Measurements from ENCODE around the gene FAF1.
"Not testable (repeated sequence)": the region's sequence is repeated elsewhere in the genome, so short reads cannot be mapped to it uniquely, and the experiment has no call there.

FAF1 gene

GRCh38 chr1:50959913-50960844, at the start of gene FAF1:
FAF1 (minus strand) TSS chr1:50960267; CDS start chr1:50959811, 456 bp downstream.
- H3K4me1 Mint-ChIP-seq (ENCODE audit: low read depth) = peaks cover 23% of the 10 kb centered on the region
- peaks cover 20% of the 10 kb centered on the region for H3K36me3 Mint-ChIP-seq (ENCODE audit: low read depth)
- intact Hi-C loops (cut with micrococcal nuclease) = loop anchor here (1.0 kb wide), 1 partner anchor 8 kb away; no protein-coding TSS in a partner anchor
- peak within 1 kb of the TSS; percentile 81 for H3K4me3 Mint-ChIP-seq
- H3K27ac Mint-ChIP-seq = peak within 1 kb of the TSS; percentile 72
- no peaks in the 10 kb centered on the region for H3K27me3 Mint-ChIP-seq
- H3K9me3 Mint-ChIP-seq = no peaks in the 10 kb centered on the region

DNA sequence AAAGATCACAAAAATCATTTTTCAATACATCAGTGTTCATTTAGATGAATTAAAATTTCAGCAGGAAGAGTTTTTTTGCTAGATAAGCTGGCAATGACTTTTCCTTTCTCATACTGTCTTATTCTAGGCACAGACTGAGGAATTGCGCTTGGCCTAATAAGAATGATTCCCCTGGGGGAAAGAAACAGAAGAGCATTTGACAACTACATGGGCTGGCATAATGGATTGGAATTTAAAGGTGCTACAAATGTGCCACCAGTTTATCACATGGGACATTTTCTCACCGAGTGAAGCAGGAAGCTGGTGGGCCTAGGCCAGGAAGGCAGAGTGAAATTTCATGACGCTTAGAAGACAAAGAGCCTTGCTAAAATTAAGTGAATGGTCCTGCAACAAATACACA, 49.3 kb upstream of the FAF1 start:
- intact Hi-C loops (cut with micrococcal nuclease) = no loop called here
- Mint-ChIP-seq H3K27ac (no peak overlapping the region), H3K4me3 (no peak overlapping the region), H3K9me3 (peaks cover 15% of the 10 kb centered on the region), H3K4me1 (ENCODE audit: low read depth) (no peaks in the 10 kb centered on the region), H3K27me3 (peaks cover 23% of the 10 kb centered on the region), H3K36me3 (ENCODE audit: low read depth) (no peaks in the 10 kb centered on the region)

- H3K4me3 Mint-ChIP-seq; H3K4me1 Mint-ChIP-seq (ENCODE audit: low read depth); intact Hi-C loops (cut with micrococcal nuclease); H3K36me3 Mint-ChIP-seq (ENCODE audit: low read depth); H3K27ac Mint-ChIP-seq: not testable (repeated sequence)
- H3K27me3 Mint-ChIP-seq = peaks cover 25% of the 10 kb centered on the region
- H3K9me3 Mint-ChIP-seq = peaks cover 14% of the 10 kb centered on the region
These were observed 45.5 kb upstream of the FAF1 start for GRCh38 chr1:51005549-51005948.

DNA sequence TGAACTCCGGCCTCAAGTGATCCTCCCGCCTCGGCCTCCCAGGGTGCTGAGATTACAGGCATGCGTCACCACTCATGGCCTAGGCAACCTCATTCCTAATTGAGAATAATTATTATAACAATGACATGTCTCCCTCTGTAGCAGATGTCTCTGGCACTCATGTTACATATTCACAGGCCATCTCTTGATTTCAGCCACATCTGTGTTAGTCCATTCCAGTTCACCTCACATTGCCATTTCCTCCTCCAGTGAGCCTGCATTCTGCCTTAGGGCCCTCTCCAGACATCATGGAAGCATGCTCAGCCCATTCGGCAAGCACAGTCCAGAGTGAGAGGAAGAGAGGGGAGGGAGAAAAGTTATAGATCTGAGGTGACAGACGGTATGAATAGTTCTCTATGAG, 42.4 kb upstream of the FAF1 start:
- peaks cover 16% of the 10 kb centered on the region for H3K27me3 Mint-ChIP-seq
- H3K4me1 Mint-ChIP-seq (ENCODE audit: low read depth) = peaks cover 8% of the 10 kb centered on the region
- intact Hi-C loops (cut with micrococcal nuclease) = no loop called here
- no peak overlapping the region for H3K4me3 Mint-ChIP-seq
- no peak overlapping the region for H3K27ac Mint-ChIP-seq
- peaks cover 2% of the 10 kb centered on the region for H3K9me3 Mint-ChIP-seq
- H3K36me3 Mint-ChIP-seq (ENCODE audit: low read depth) = no peaks in the 10 kb centered on the region

DNA sequence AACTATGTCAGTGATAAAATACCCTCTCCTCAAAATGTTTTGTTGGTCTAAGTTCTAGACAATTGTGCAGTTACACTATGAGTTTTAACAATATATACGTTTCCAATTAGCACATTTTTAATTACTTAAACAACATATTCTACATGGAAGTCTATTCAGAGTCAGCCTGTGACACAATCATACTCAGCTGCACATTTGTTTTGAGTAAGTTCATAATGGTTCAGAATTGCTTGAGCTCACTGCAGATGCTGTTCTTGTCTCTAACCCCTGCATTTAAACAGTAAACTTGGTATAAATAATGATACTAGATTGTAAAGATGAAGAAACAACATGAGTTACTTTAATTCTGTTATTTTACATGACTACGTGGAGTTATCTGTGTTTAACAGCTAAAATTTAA, 40.6 kb upstream of the FAF1 start:
- peaks cover 13% of the 10 kb centered on the region for H3K27me3 Mint-ChIP-seq
- H3K4me3 Mint-ChIP-seq = no peak overlapping the region
- H3K4me1 Mint-ChIP-seq (ENCODE audit: low read depth) = peaks cover 8% of the 10 kb centered on the region
- no peaks in the 10 kb centered on the region for H3K36me3 Mint-ChIP-seq (ENCODE audit: low read depth)
- H3K9me3 Mint-ChIP-seq = no peaks in the 10 kb centered on the region
- H3K27ac Mint-ChIP-seq = no peak overlapping the region
- intact Hi-C loops (cut with micrococcal nuclease) = no loop called here

GRCh38 chr1:51000160-51000559, 40.1 kb upstream of the FAF1 start:
- H3K4me1 Mint-ChIP-seq (ENCODE audit: low read depth) = peaks cover 8% of the 10 kb centered on the region
- H3K27me3 Mint-ChIP-seq = peaks cover 13% of the 10 kb centered on the region
- intact Hi-C loops (cut with micrococcal nuclease) = no loop called here
- H3K27ac Mint-ChIP-seq = no peak overlapping the region
- H3K4me3 Mint-ChIP-seq = no peak overlapping the region
- H3K9me3 Mint-ChIP-seq = no peaks in the 10 kb centered on the region
- H3K36me3 Mint-ChIP-seq (ENCODE audit: low read depth) = no peaks in the 10 kb centered on the region

GRCh38 chr1:50999375-50999774, 39.3 kb upstream of the FAF1 start:
- H3K36me3 Mint-ChIP-seq (ENCODE audit: low read depth); H3K4me3 Mint-ChIP-seq; H3K27me3 Mint-ChIP-seq; intact Hi-C loops (cut with micrococcal nuclease); H3K4me1 Mint-ChIP-seq (ENCODE audit: low read depth); H3K27ac Mint-ChIP-seq; H3K9me3 Mint-ChIP-seq: not testable (repeated sequence)

DNA sequence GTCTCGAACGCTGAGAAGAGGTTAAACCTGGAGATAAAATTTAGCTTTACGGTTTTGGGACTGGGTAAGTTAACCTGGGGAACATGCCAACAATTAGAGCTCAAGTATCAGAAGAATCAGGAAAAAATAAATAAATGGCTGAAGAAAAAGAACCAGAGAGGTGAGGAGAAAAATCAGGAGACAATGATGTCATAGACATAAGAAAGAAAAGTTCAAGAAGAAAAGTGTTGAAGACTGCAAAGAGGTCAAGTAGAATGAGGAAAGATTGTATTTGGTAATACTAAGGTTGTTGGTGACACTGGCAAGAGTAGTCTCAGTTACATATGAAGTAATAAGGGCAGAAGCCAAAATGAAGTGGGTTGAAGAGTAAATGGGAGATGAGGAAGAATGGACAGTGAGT, 36.0 kb upstream of the FAF1 start:
- no peaks in the 10 kb centered on the region for H3K36me3 Mint-ChIP-seq (ENCODE audit: low read depth)
- intact Hi-C loops (cut with micrococcal nuclease) = no loop called here
- H3K4me1 Mint-ChIP-seq (ENCODE audit: low read depth) = peaks cover 8% of the 10 kb centered on the region
- H3K27me3 Mint-ChIP-seq = peaks cover 14% of the 10 kb centered on the region
- H3K4me3 Mint-ChIP-seq = no peak overlapping the region
- H3K27ac Mint-ChIP-seq = no peak overlapping the region
- H3K9me3 Mint-ChIP-seq = no peaks in the 10 kb centered on the region

- peaks cover 14% of the 10 kb centered on the region for H3K27me3 Mint-ChIP-seq
These were observed 35.6 kb upstream of the FAF1 start for GRCh38 chr1:50995651-50996050.

DNA sequence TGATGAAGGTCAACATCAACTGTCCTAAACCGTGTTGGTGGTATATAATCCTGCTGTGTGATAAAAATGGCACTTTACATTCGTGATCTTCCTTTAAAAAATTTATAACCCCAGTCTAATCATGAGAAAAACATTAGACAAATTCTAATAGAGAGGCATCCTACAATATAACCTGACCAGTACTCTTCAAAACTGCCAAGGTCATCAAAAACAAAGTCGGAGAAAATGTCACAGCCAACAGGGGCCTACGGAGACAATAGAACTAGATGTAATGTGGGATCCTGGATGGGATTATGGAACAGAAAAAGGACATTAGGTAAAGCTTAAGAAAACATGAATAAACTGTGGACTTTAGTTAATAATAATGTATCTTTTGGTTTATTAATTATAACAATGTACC, 34.9 kb upstream of the FAF1 start:
- H3K4me3 Mint-ChIP-seq = no peak overlapping the region
- intact Hi-C loops (cut with micrococcal nuclease) = no loop called here
- H3K36me3 Mint-ChIP-seq (ENCODE audit: low read depth) = no peaks in the 10 kb centered on the region
- peaks cover 8% of the 10 kb centered on the region for H3K4me1 Mint-ChIP-seq (ENCODE audit: low read depth)
- no peaks in the 10 kb centered on the region for H3K9me3 Mint-ChIP-seq
- H3K27ac Mint-ChIP-seq = no peak overlapping the region
- H3K27me3 Mint-ChIP-seq = peaks cover 14% of the 10 kb centered on the region

More at GRCh38 chr1:50995651-50996050, 35.6 kb upstream of the FAF1 start:
- H3K4me1 Mint-ChIP-seq (ENCODE audit: low read depth) = peaks cover 8% of the 10 kb centered on the region
- intact Hi-C loops (cut with micrococcal nuclease) = no loop called here
- no peaks in the 10 kb centered on the region for H3K9me3 Mint-ChIP-seq
- no peak overlapping the region for H3K27ac Mint-ChIP-seq
- H3K36me3 Mint-ChIP-seq (ENCODE audit: low read depth) = no peaks in the 10 kb centered on the region
- no peak overlapping the region for H3K4me3 Mint-ChIP-seq

DNA sequence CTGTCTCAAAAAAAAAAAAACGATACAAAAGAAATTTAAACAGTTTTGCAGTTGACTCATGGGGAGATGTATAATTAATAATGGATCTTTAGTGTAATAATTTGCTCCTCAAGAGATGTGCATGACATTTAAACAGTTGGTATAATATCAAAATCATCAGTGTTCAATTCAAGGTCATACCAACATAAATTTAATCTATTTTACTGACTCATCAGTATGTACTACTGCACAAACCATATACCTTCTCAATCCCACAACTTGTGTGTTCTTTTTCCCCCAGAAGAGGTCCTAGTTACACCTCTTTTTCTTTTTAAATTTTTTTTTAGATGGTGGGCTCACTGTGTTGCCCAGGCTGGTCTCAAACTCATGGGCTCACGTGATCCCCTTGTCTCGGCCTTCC, 33.6 kb upstream of the FAF1 start:
- intact Hi-C loops (cut with micrococcal nuclease) = no loop called here
- no peaks in the 10 kb centered on the region for H3K4me1 Mint-ChIP-seq (ENCODE audit: low read depth)
- no peaks in the 10 kb centered on the region for H3K36me3 Mint-ChIP-seq (ENCODE audit: low read depth)
- H3K27ac Mint-ChIP-seq = no peak overlapping the region
- H3K4me3 Mint-ChIP-seq = no peak overlapping the region
- no peaks in the 10 kb centered on the region for H3K9me3 Mint-ChIP-seq
- peaks cover 18% of the 10 kb centered on the region for H3K27me3 Mint-ChIP-seq

GRCh38 chr1:50992532-50993318, 32.7 kb upstream of the FAF1 start:
- Mint-ChIP-seq H3K4me3 (no peak overlapping the region), H3K36me3 (ENCODE audit: low read depth) (no peaks in the 10 kb centered on the region)

DNA sequence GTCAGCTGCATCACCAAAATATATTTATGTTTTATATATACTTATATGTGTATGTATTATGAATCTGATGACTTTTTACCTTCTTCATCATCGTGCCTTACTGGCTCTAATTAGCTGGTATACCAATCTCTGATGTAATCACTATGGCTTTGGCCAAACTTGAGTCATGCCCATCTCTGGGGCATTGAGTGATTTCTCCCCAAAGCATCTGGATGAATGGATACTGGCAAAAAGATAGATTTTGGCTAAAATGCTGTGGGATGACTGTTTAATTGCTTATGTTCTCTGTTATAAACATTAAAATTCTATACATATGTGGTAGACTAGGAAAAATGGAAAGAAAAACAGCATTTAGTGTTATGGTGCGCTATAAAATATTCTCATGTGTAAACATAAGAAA, 29.6 kb upstream of the FAF1 start:
- H3K4me3 Mint-ChIP-seq = no peak overlapping the region
- H3K9me3 Mint-ChIP-seq = no peaks in the 10 kb centered on the region
- H3K4me1 Mint-ChIP-seq (ENCODE audit: low read depth) = no peaks in the 10 kb centered on the region
- peaks cover 30% of the 10 kb centered on the region for H3K27me3 Mint-ChIP-seq
- no peak overlapping the region for H3K27ac Mint-ChIP-seq
- intact Hi-C loops (cut with micrococcal nuclease) = no loop called here
- H3K36me3 Mint-ChIP-seq (ENCODE audit: low read depth) = no peaks in the 10 kb centered on the region

More at GRCh38 chr1:50992532-50993318, 32.7 kb upstream of the FAF1 start:
- no peak overlapping the region for H3K27ac Mint-ChIP-seq
- no peaks in the 10 kb centered on the region for H3K4me1 Mint-ChIP-seq (ENCODE audit: low read depth)
- peaks cover 18% of the 10 kb centered on the region for H3K27me3 Mint-ChIP-seq
- intact Hi-C loops (cut with micrococcal nuclease) = no loop called here
- H3K9me3 Mint-ChIP-seq = no peaks in the 10 kb centered on the region

DNA sequence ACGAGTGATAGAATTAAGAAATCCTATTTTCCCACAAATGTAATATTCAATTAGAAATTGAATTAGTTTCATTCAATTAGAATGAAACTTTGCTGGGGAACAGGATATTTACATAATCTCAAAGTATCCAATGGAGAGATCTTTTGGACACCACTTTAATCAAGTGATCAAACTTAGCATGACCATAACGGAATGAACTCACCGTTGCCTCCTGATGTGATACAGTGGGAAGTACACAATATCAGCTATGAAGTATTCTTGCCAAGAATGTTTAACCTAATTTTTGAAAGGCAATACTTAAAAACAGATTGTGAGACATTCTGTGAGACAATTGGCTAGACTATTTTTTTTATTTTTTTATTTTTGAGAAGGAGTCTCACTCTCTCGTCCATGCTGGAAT, 26.6 kb upstream of the FAF1 start:
- no peaks in the 10 kb centered on the region for H3K4me1 Mint-ChIP-seq (ENCODE audit: low read depth)
- no peaks in the 10 kb centered on the region for H3K36me3 Mint-ChIP-seq (ENCODE audit: low read depth)
- no peak overlapping the region for H3K4me3 Mint-ChIP-seq
- no peak overlapping the region for H3K27ac Mint-ChIP-seq
- intact Hi-C loops (cut with micrococcal nuclease) = no loop called here
- H3K27me3 Mint-ChIP-seq = peaks cover 33% of the 10 kb centered on the region
- no peaks in the 10 kb centered on the region for H3K9me3 Mint-ChIP-seq
